A549 (cell line): ENCODE measurements around the gene CIAO2B.

Source experiments
- CBX2 ChIP-seq: fragments of 200-600 bp; sonication (generic); IDR thresholded peaks from 2 replicates; pipeline ENCODE4 v1.6.1; 2016; ENCODE audit warnings: low read depth, mild to moderate bottlenecking, borderline replicate concordance
- CBX8 ChIP-seq: fragments of 200-600 bp; sonication (generic); IDR thresholded peaks from 2 replicates; pipeline ENCODE4 v1.6.1; 2016
- CHD2 ChIP-seq: fragments of 150-350 bp; IDR thresholded peaks from 2 replicates; pipeline ENCODE4 v1.6.1; 2014; ENCODE audit warnings: low read length; ENCODE audit not compliant: partially characterized antibody
- EP300 ChIP-seq, 2 experiments: fragments of >200 bp; sonication (Bioruptor Twin); formaldehyde crosslinking; IDR thresholded peaks; 2 replicates in 1 of 2; 3 replicates in 1 of 2; pipeline ENCODE4 v1.6.1; 2016 to 2017
- ESRRA ChIP-seq: fragments of 150-350 bp; IDR thresholded peaks from 2 replicates; pipeline ENCODE4 v1.6.1; 2014; ENCODE audit warnings: mild to moderate bottlenecking, low read length, borderline replicate concordance
- FOXS1 ChIP-seq: fragments of 250-450 bp; sonication (Bioruptor Pico); IDR thresholded peaks from 2 replicates; pipeline ENCODE4 v1.5.0; 2020; ENCODE audit warnings: mild to moderate bottlenecking, moderate library complexity
- JUN ChIP-seq, 2 experiments: fragments of >200 bp; sonication (Bioruptor Twin); formaldehyde crosslinking; IDR thresholded peaks; 2 replicates in 1 of 2; 3 replicates in 1 of 2; pipeline ENCODE4 v1.6.1; 2016 to 2017
- POLR2A ChIP-seq: IDR thresholded peaks from 2 replicates; pipeline ENCODE4 v1.6.1; 2012; ENCODE audit warnings: mild to moderate bottlenecking, low read length
- RAD21 ChIP-seq, 2 experiments: fragments of >200 bp in 1 of 2; sonication (Bioruptor Twin) in 1 of 2; formaldehyde crosslinking in 1 of 2; IDR thresholded peaks in 1 of 2; conservative IDR thresholded peaks in 1 of 2; 2 replicates in 1 of 2; 3 replicates in 1 of 2; pipeline ENCODE4 v1.6.1; 2012 to 2018; ENCODE audit warnings: inconsistent platforms in 1 of 2
- TP53 ChIP-seq: fragments of 250-450 bp; sonication (Bioruptor Pico); IDR thresholded peaks from 2 replicates; pipeline ENCODE4 v1.5.0; 2021; ENCODE audit warnings: mild to moderate bottlenecking, moderate library complexity
- ZC3H11A ChIP-seq: fragments of 450-650 bp; IDR thresholded peaks from 2 replicates; pipeline ENCODE4 v1.6.1; 2014; ENCODE audit warnings: antibody characterized with exemption, mild to moderate bottlenecking
- TF ChIP-seq, protein P1 (sequence below): fragments of >200 bp; sonication (Bioruptor Twin); formaldehyde crosslinking; IDR thresholded peaks from 3 replicates; pipeline ENCODE4 v1.5.1; 2016
- TF ChIP-seq, protein P2 (sequence below): fragments of 250-450 bp; sonication (Bioruptor Pico); IDR thresholded peaks from 2 replicates; pipeline ENCODE4 v1.5.0; 2021; ENCODE audit warnings: mild to moderate bottlenecking, moderate library complexity, borderline replicate concordance
- TF ChIP-seq, protein P3 (sequence below): fragments of 250-450 bp; sonication (Bioruptor Pico); IDR thresholded peaks from 2 replicates; pipeline ENCODE4 v1.5.0; 2020; ENCODE audit warnings: low read depth, mild to moderate bottlenecking, moderate library complexity

DNA sequence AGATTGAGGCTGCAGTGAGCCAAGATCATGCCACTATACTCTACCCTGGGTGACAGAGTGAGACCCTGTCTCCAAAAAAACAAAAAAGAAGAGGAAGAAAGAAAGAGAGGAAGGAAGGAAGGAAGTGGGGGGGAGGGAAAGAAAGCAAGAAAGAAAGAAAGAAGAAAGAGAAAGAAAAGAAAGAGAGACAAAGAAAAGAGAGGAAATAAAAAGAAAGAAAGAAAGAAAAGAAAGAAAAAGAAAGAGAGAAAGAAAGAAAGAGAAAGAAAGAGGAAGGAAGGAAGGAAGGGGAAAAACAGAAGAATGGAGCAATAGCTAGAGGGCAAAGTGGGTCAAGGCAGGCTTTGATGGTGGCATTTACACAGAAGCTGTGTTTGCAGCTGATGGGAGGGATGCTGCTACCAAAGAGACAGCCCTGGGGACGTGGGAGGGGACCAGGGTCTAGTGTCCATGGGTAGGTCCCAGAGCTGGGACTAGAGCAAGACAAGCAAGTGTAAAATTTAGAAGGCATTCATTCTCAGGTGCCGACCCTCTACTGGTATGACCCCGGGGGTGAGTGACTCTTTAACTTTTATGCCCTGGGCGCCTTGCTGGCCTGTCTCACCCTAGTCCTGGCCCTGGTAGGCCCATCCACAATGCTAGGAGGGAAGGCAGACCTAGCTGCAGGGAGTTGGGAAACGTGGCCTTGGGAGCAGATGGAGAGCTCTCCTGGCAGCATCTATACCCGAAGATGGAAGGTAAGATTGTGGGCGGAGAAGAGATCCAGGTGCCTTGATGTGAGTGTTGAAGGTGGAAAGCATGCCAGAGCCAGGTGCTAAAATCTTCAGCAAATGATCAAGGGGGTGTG is 24.9 kb upstream of the CIAO2B start:
- no peak for TF ChIP-seq POLR2A
- TF ChIP-seq RAD21 (conservative IDR thresholded peaks at IDR 0.05 in 1 of 2, IDR thresholded peaks at IDR 0.05 in 1 of 2): no peak
- no peak for TF ChIP-seq ESRRA
- TF ChIP-seq, protein P1, sequence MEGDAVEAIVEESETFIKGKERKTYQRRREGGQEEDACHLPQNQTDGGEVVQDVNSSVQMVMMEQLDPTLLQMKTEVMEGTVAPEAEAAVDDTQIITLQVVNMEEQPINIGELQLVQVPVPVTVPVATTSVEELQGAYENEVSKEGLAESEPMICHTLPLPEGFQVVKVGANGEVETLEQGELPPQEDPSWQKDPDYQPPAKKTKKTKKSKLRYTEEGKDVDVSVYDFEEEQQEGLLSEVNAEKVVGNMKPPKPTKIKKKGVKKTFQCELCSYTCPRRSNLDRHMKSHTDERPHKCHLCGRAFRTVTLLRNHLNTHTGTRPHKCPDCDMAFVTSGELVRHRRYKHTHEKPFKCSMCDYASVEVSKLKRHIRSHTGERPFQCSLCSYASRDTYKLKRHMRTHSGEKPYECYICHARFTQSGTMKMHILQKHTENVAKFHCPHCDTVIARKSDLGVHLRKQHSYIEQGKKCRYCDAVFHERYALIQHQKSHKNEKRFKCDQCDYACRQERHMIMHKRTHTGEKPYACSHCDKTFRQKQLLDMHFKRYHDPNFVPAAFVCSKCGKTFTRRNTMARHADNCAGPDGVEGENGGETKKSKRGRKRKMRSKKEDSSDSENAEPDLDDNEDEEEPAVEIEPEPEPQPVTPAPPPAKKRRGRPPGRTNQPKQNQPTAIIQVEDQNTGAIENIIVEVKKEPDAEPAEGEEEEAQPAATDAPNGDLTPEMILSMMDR: no peak
- TF ChIP-seq FOXS1: no peak
- TF ChIP-seq CBX8: no peak
- TF ChIP-seq TP53 (CRISPR knock-in tag): no peak
- TF ChIP-seq, protein P2, sequence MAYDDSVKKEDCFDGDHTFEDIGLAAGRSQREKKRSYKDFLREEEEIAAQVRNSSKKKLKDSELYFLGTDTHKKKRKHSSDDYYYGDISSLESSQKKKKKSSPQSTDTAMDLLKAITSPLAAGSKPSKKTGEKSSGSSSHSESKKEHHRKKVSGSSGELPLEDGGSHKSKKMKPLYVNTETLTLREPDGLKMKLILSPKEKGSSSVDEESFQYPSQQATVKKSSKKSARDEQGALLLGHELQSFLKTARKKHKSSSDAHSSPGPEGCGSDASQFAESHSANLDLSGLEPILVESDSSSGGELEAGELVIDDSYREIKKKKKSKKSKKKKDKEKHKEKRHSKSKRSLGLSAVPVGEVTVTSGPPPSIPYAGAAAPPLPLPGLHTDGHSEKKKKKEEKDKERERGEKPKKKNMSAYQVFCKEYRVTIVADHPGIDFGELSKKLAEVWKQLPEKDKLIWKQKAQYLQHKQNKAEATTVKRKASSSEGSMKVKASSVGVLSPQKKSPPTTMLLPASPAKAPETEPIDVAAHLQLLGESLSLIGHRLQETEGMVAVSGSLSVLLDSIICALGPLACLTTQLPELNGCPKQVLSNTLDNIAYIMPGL (CRISPR knock-in tag): no peak
- no peak for TF ChIP-seq EP300 (IDR thresholded peaks at IDR 0.05)
- no peak for TF ChIP-seq CBX2
- TF ChIP-seq JUN (IDR thresholded peaks at IDR 0.05): no peak
- TF ChIP-seq ZC3H11A: no peak
- TF ChIP-seq, protein P3, sequence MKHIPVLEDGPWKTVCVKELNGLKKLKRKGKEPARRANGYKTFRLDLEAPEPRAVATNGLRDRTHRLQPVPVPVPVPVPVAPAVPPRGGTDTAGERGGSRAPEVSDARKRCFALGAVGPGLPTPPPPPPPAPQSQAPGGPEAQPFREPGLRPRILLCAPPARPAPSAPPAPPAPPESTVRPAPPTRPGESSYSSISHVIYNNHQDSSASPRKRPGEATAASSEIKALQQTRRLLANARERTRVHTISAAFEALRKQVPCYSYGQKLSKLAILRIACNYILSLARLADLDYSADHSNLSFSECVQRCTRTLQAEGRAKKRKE: no peak
- TF ChIP-seq CHD2: no peak
